ENCODE data around the gene RELN. TPM values are rescaled to one million over a fixed set of nuclear protein-coding genes. Genes with fewer than 3 reads are reported as not detected.

Gene RELN
- total RNA-seq, 1 experiment from 2014 or later: 0.20 TPM

DNA sequence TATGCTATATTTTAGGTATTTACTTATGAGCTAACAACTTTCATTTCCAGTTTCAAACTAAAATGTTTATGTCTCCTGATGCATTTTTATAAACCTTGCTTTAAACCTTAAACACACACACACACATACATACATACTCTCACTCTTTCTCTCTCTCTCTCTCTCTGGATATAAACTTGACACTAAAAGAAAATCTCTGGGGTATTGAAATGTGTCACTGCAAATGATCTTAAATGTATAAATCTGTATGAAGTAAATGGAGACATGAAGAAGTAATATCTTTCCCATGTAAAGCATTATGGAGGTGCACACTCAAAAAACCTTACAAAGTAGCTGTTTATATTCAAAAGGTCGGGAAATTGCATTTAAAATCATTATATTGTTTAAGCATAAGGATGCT, 37.0 kb downstream of the RELN start:
- Histone ChIP-seq H3K9ac (ENCODE audit: low read length) (no peak overlapping the region), H3K4me1 (ENCODE audit: control insufficient read depth in 1 of 2, insufficient read depth in 2 of 2, low read length in 2 of 2) (no peaks in the 10 kb centered on the region), H2AFZ (ENCODE audit: low read depth, low read length, poor library complexity, severe bottlenecking) (no peak overlapping the region), H3K27ac (ENCODE audit: low read depth, low read length) (no peak overlapping the region), H3K79me2 (ENCODE audit: insufficient read depth, low read length) (no peaks in the 10 kb centered on the region), H3K4me3 (replicated peaks in 1 of 2; ENCODE audit: low read depth in 1 of 2, low read length in 2 of 2) (no peak overlapping the region), H3K4me2 (ENCODE audit: low read length) (no peak overlapping the region), H3K9me2 (ENCODE audit: insufficient read depth) (no peaks in the 10 kb centered on the region), H3K36me3 (ENCODE audit: control insufficient read depth in 1 of 2, insufficient read depth in 2 of 2, low read length in 2 of 2) (no peaks in the 10 kb centered on the region), H4K20me1 (ENCODE audit: insufficient read depth) (no peaks in the 10 kb centered on the region), H3K27me3 (ENCODE audit: insufficient read depth, low read length) (peaks cover 46% of the 10 kb centered on the region), H3K9me3 (ENCODE audit: control insufficient read depth in 1 of 2, insufficient read depth in 1 of 2, low read depth in 1 of 2, low read length in 2 of 2) (no peaks in the 10 kb centered on the region)
- ChIA-PET RAD21 (ENCODE audit: low non-redundant PET in 1 of 2, low total read pairs in 2 of 2, uncharacterized antibody in 2 of 2, unreplicated experiment in 2 of 2) (no interaction called here), CTCF (no interaction called here), POLR2A (no interaction called here)
- DNase-seq (ENCODE audit: low read depth, low spot score): no peak
- TF ChIP-seq EZH2phosphoT487 (IDR thresholded peaks at IDR 0.05; ENCODE audit: borderline replicate concordance): no peak
- no peak for TF ChIP-seq POLR2A (IDR thresholded peaks at IDR 0.05; ENCODE audit: borderline replicate concordance, extremely low read depth, insufficient read depth, insufficient read length)
- no peak for TF ChIP-seq ELF1 (IDR thresholded peaks at IDR 0.05; ENCODE audit: borderline replicate concordance, low read depth)
- TF ChIP-seq TCF7L2 (IDR thresholded peaks at IDR 0.05; ENCODE audit: borderline replicate concordance, extremely low read depth, insufficient read depth, insufficient read length): no peak
- no peak for TF ChIP-seq FOSL1 (IDR thresholded peaks at IDR 0.05; ENCODE audit: low read depth)
- no peak for TF ChIP-seq JUND (IDR thresholded peaks at IDR 0.05)
- TF ChIP-seq REST (IDR thresholded peaks at IDR 0.05; ENCODE audit: low read depth): no peak
- TF ChIP-seq SIN3A (IDR thresholded peaks at IDR 0.05; ENCODE audit: low read depth): no peak
- TF ChIP-seq, protein P1, sequence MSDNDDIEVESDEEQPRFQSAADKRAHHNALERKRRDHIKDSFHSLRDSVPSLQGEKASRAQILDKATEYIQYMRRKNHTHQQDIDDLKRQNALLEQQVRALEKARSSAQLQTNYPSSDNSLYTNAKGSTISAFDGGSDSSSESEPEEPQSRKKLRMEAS (IDR thresholded peaks at IDR 0.05): no peak
- TF ChIP-seq, protein P2, sequence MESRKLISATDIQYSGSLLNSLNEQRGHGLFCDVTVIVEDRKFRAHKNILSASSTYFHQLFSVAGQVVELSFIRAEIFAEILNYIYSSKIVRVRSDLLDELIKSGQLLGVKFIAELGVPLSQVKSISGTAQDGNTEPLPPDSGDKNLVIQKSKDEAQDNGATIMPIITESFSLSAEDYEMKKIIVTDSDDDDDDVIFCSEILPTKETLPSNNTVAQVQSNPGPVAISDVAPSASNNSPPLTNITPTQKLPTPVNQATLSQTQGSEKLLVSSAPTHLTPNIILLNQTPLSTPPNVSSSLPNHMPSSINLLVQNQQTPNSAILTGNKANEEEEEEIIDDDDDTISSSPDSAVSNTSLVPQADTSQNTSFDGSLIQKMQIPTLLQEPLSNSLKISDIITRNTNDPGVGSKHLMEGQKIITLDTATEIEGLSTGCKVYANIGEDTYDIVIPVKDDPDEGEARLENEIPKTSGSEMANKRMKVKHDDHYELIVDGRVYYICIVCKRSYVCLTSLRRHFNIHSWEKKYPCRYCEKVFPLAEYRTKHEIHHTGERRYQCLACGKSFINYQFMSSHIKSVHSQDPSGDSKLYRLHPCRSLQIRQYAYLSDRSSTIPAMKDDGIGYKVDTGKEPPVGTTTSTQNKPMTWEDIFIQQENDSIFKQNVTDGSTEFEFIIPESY (IDR thresholded peaks at IDR 0.05; ENCODE audit: extremely low read depth, insufficient replicate concordance, low read length): no peak
- no peak for TF ChIP-seq EZH2 (IDR thresholded peaks at IDR 0.05)
- no peak for TF ChIP-seq SP1 (IDR thresholded peaks at IDR 0.05; ENCODE audit: low read depth)
- no peak for TF ChIP-seq RAD21 (IDR thresholded peaks at IDR 0.05; ENCODE audit: low read depth)
- TF ChIP-seq, protein P3, sequence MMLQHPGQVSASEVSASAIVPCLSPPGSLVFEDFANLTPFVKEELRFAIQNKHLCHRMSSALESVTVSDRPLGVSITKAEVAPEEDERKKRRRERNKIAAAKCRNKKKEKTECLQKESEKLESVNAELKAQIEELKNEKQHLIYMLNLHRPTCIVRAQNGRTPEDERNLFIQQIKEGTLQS (IDR thresholded peaks at IDR 0.05): no peak
- TF ChIP-seq YY1 (IDR thresholded peaks at IDR 0.05; ENCODE audit: extremely low read depth, insufficient replicate concordance, low read depth, low read length): no peak
- no peak for TF ChIP-seq CBX3 (IDR thresholded peaks at IDR 0.05; ENCODE audit: low read depth)
- TF ChIP-seq CTCF (IDR thresholded peaks at IDR 0.05 in 2 of 3, conservative IDR thresholded peaks at IDR 0.05 in 1 of 3; ENCODE audit: borderline replicate concordance in 1 of 3, insufficient read depth in 1 of 3, low read depth in 2 of 3, low read length in 2 of 3): no peak
- TF ChIP-seq ZNF274 (IDR thresholded peaks at IDR 0.05; ENCODE audit: low read depth, low read length): no peak
- TF ChIP-seq EGR1 (IDR thresholded peaks at IDR 0.05; ENCODE audit: low read depth): no peak
- intact Hi-C loops (cut with micrococcal nuclease): no loop called here
- BruUV-seq (replicated peaks): no TSS peak
- no peak for ATAC-seq

All from HCT116 (cell line).